ENCODE measurements around the gene DOCK2.
A peak's percentile ranks its signal among the peaks of the same experiment; 100 is the strongest.

Gene DOCK2

GRCh38 chr5:169842699-169843098 is 205.6 kb downstream of the DOCK2 start:
- H3K9me3 ChIP-seq (ENCODE audit: control insufficient read depth, insufficient read depth, low read depth, low read length): no peaks in the 10 kb centered on the region
- no peaks in the 10 kb centered on the region for H3K4me1 ChIP-seq (ENCODE audit: control insufficient read depth, insufficient read depth, low read length)
- ChIA-PET CTCF (no interaction called here), POLR2A (no interaction called here)
- no peak overlapping the region for H3K4me3 ChIP-seq (ENCODE audit: low read depth, low read length)
- no peak overlapping the region for H3K27ac ChIP-seq (ENCODE audit: extremely low read depth, low read depth, low read length)
- TF ChIP-seq, protein P1, sequence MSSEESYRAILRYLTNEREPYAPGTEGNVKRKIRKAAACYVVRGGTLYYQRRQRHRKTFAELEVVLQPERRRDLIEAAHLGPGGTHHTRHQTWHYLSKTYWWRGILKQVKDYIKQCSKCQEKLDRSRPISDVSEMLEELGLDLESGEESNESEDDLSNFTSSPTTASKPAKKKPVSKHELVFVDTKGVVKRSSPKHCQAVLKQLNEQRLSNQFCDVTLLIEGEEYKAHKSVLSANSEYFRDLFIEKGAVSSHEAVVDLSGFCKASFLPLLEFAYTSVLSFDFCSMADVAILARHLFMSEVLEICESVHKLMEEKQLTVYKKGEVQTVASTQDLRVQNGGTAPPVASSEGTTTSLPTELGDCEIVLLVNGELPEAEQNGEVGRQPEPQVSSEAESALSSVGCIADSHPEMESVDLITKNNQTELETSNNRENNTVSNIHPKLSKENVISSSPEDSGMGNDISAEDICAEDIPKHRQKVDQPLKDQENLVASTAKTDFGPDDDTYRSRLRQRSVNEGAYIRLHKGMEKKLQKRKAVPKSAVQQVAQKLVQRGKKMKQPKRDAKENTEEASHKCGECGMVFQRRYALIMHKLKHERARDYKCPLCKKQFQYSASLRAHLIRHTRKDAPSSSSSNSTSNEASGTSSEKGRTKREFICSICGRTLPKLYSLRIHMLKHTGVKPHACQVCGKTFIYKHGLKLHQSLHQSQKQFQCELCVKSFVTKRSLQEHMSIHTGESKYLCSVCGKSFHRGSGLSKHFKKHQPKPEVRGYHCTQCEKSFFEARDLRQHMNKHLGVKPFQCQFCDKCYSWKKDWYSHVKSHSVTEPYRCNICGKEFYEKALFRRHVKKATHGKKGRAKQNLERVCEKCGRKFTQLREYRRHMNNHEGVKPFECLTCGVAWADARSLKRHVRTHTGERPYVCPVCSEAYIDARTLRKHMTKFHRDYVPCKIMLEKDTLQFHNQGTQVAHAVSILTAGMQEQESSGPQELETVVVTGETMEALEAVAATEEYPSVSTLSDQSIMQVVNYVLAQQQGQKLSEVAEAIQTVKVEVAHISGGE (tag by site-specific recombination; conservative IDR thresholded peaks at IDR 0.05; ENCODE audit: low read depth): no peak
- TF ChIP-seq ZNF16 (tag by site-specific recombination; IDR thresholded peaks at IDR 0.05; ENCODE audit: low read depth): 0 out of 2 replicates have a peak, but pooled peaks have one; percentile 21
- H3K36me3 ChIP-seq (ENCODE audit: control insufficient read depth in 2 of 2, insufficient read depth in 1 of 2, low read length in 2 of 2): no peaks in the 10 kb centered on the region

- Histone ChIP-seq H3K36me3 (ENCODE audit: control insufficient read depth in 2 of 2, insufficient read depth in 1 of 2, low read length in 2 of 2) (no peaks in the 10 kb centered on the region), H3K27ac (ENCODE audit: extremely low read depth, low read depth, low read length) (no peak overlapping the region), H3K9me3 (ENCODE audit: control insufficient read depth, insufficient read depth, low read depth, low read length) (no peaks in the 10 kb centered on the region), H3K4me1 (ENCODE audit: control insufficient read depth, insufficient read depth, low read length) (no peaks in the 10 kb centered on the region), H3K4me3 (ENCODE audit: low read depth, low read length) (no peak overlapping the region)
- ChIA-PET CTCF (no interaction called here), POLR2A (no interaction called here)
- TF ChIP-seq ZNF341 (tag by site-specific recombination; IDR thresholded peaks at IDR 0.05; ENCODE audit: low read depth) (no peak), ZNF133 (tag by site-specific recombination; IDR thresholded peaks at IDR 0.05) (no peak), ZNF549 (tag by site-specific recombination; IDR thresholded peaks at IDR 0.05) (no peak)
Observed at GRCh38 chr5:169847519-169847918, 210.4 kb downstream of the DOCK2 start.

- CTCF ChIA-PET: no interaction called here
- no peaks in the 10 kb centered on the region for H3K4me1 ChIP-seq (ENCODE audit: control insufficient read depth, insufficient read depth, low read length)
- no peaks in the 10 kb centered on the region for H3K9me3 ChIP-seq (ENCODE audit: control insufficient read depth, insufficient read depth, low read depth, low read length)
- H3K27ac ChIP-seq (ENCODE audit: extremely low read depth, low read depth, low read length): no peak overlapping the region
- no peaks in the 10 kb centered on the region for H3K36me3 ChIP-seq (ENCODE audit: control insufficient read depth in 2 of 2, insufficient read depth in 1 of 2, low read length in 2 of 2)
- no peak overlapping the region for H3K4me3 ChIP-seq (ENCODE audit: low read depth, low read length)
- POLR2A ChIA-PET: no interaction called here
- TF ChIP-seq ZNF548 (tag by site-specific recombination; IDR thresholded peaks at IDR 0.05) (no peak), ZNF792 (tag by site-specific recombination; IDR thresholded peaks at IDR 0.05) (no peak), ZBTB1 (tag by site-specific recombination; IDR thresholded peaks at IDR 0.05) (no peak), ZNF280C (tag by site-specific recombination; IDR thresholded peaks at IDR 0.05) (no peak), ZFHX2 (tag by site-specific recombination; conservative IDR thresholded peaks at IDR 0.05) (no peak), ZNF549 (tag by site-specific recombination; IDR thresholded peaks at IDR 0.05) (no peak), PRDM2 (tag by site-specific recombination; IDR thresholded peaks at IDR 0.05; ENCODE audit: borderline replicate concordance) (no peak), KLF17 (tag by site-specific recombination; IDR thresholded peaks at IDR 0.05) (no peak)
- TF ChIP-seq, protein P2, sequence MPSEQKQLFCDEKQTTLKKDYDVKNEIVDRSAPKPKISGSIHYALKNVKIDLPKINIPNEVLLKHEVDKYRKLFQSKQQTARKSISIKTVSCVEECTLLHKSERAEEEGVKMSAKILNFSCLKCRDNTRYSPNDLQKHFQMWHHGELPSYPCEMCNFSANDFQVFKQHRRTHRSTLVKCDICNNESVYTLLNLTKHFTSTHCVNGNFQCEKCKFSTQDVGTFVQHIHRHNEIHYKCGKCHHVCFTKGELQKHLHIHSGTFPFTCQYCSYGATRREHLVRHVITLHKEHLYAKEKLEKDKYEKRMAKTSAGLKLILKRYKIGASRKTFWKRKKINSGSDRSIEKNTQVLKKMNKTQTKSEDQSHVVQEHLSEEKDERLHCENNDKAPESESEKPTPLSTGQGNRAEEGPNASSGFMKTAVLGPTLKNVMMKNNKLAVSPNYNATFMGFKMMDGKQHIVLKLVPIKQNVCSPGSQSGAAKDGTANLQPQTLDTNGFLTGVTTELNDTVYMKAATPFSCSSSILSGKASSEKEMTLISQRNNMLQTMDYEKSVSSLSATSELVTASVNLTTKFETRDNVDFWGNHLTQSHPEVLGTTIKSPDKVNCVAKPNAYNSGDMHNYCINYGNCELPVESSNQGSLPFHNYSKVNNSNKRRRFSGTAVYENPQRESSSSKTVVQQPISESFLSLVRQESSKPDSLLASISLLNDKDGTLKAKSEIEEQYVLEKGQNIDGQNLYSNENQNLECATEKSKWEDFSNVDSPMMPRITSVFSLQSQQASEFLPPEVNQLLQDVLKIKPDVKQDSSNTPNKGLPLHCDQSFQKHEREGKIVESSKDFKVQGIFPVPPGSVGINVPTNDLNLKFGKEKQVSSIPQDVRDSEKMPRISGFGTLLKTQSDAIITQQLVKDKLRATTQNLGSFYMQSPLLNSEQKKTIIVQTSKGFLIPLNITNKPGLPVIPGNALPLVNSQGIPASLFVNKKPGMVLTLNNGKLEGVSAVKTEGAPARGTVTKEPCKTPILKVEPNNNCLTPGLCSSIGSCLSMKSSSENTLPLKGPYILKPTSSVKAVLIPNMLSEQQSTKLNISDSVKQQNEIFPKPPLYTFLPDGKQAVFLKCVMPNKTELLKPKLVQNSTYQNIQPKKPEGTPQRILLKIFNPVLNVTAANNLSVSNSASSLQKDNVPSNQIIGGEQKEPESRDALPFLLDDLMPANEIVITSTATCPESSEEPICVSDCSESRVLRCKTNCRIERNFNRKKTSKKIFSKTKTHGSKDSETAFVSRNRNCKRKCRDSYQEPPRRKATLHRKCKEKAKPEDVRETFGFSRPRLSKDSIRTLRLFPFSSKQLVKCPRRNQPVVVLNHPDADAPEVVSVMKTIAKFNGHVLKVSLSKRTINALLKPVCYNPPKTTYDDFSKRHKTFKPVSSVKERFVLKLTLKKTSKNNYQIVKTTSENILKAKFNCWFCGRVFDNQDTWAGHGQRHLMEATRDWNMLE (tag by site-specific recombination; conservative IDR thresholded peaks at IDR 0.05; ENCODE audit: low read depth): no peak
Observed at GRCh38 chr5:169848271-169848670, 211.2 kb downstream of the DOCK2 start.

All from HEK293 (cell line).